ENCODE results near the gene ARID1B. TPM values are rescaled to one million over a fixed set of nuclear protein-coding genes. Genes with fewer than 3 reads are reported as not detected.
A peak's percentile ranks its signal among the peaks of the same experiment; 100 is the strongest.

The ARID1B gene
- total and polyA plus RNA-seq, 10 of the 15 experiments (the other 5 are each of a cell fraction or from before 2014, with no cell fraction given) = 24.7 to 133 (median 54.6) TPM

DNA sequence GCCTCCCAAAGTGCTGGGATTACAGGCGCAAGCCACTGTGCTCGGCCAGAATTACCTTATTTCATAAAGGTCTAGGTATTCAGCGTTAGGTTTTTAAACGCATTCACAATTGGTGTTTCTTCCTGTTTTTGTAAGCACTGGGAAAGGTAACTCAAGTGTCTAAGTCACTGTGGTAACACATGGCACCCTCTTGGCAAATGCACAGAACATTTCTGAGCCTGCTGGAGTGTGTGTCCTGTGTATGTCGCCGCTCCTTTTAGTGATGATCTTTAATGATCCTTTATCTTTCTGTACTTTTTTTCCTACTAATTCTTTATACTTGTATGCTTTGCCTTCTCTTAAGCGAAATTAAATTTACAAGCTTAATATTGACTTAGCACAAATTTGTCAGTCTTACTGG, 263.0 kb downstream of the ARID1B start (continued):
- TF ChIP-seq, protein P1, sequence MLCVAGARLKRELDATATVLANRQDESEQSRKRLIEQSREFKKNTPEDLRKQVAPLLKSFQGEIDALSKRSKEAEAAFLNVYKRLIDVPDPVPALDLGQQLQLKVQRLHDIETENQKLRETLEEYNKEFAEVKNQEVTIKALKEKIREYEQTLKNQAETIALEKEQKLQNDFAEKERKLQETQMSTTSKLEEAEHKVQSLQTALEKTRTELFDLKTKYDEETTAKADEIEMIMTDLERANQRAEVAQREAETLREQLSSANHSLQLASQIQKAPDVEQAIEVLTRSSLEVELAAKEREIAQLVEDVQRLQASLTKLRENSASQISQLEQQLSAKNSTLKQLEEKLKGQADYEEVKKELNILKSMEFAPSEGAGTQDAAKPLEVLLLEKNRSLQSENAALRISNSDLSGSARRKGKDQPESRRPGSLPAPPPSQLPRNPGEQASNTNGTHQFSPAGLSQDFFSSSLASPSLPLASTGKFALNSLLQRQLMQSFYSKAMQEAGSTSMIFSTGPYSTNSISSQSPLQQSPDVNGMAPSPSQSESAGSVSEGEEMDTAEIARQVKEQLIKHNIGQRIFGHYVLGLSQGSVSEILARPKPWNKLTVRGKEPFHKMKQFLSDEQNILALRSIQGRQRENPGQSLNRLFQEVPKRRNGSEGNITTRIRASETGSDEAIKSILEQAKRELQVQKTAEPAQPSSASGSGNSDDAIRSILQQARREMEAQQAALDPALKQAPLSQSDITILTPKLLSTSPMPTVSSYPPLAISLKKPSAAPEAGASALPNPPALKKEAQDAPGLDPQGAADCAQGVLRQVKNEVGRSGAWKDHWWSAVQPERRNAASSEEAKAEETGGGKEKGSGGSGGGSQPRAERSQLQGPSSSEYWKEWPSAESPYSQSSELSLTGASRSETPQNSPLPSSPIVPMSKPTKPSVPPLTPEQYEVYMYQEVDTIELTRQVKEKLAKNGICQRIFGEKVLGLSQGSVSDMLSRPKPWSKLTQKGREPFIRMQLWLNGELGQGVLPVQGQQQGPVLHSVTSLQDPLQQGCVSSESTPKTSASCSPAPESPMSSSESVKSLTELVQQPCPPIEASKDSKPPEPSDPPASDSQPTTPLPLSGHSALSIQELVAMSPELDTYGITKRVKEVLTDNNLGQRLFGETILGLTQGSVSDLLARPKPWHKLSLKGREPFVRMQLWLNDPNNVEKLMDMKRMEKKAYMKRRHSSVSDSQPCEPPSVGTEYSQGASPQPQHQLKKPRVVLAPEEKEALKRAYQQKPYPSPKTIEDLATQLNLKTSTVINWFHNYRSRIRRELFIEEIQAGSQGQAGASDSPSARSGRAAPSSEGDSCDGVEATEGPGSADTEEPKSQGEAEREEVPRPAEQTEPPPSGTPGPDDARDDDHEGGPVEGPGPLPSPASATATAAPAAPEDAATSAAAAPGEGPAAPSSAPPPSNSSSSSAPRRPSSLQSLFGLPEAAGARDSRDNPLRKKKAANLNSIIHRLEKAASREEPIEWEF (IDR thresholded peaks at IDR 0.05; ENCODE audit: insufficient replicate concordance, low read depth, low read length) = no peak
- no peak for TF ChIP-seq CHD1 (IDR thresholded peaks at IDR 0.05; ENCODE audit: low read depth, low read length)
- no peak for TF ChIP-seq GABPA (IDR thresholded peaks at IDR 0.05; ENCODE audit: low read depth)

DNA sequence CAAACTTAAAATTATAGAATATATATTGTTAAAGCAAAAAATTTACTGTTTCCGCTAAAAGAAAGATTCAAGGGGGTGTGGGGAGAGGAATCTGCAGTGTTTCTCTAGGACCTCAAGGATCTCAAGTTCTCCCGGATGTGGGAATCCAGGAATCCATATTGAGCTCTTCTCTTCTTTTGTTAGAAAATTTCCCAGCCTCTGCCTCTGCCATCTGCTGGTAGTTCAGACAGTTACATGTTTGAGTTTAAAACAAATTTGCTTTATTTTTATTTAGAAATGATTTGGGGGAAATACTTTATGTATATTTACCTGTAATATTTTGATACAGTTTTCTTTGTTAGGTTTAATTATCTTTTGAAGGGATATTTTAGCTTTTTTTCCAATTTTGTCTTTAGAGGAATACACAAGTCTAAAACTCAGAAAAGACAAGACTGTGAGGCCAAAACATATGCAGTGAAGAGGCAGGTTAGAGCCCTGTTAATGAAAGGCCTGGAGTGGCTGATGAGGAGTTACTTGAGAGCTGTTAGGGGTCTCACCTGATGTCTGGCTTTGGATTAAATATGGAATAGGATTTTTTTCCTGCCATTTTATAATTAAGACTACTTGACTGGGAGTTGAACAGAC, 268.8 kb downstream of the ARID1B start:
- no peak for FAIRE-seq
- Histone ChIP-seq H2AFZ (ENCODE audit: control insufficient read depth, low read depth, low read length) (no peak overlapping the region), H3K9me3 (replicated peaks; ENCODE audit: control insufficient read depth, insufficient read depth, low read length) (no peaks in the 10 kb centered on the region), H3K9ac (ENCODE audit: control insufficient read depth, insufficient read depth, low read length) (no peak overlapping the region), H3K36me3 (ENCODE audit: control insufficient read depth in 2 of 2, insufficient read depth in 2 of 2, low read length in 1 of 2) (peaks cover 0 to 3% of the 10 kb centered on the region in 2 experiments; a peak in 2 of 4 replicates), H3K79me2 (ENCODE audit: control insufficient read depth, insufficient read depth, low read length) (peaks cover 18% of the 10 kb centered on the region), H4K20me1 (ENCODE audit: control insufficient read depth, insufficient read depth) (no peaks in the 10 kb centered on the region), H3K27ac (ENCODE audit: control insufficient read depth, insufficient read depth) (no peak overlapping the region), H3K4me1 (ENCODE audit: control insufficient read depth, insufficient read depth, low read length) (peaks cover 10% of the 10 kb centered on the region), H3K4me3 (no peak overlapping the region), H3K4me2 (ENCODE audit: control insufficient read depth, insufficient read depth) (no peak overlapping the region), H3K27me3 (replicated peaks in 1 of 2; ENCODE audit: control insufficient read depth in 2 of 2, insufficient read depth in 2 of 2, low read length in 1 of 2) (no peaks in the 10 kb centered on the region)
- no TSS peak for BruUV-seq (replicated peaks)
- RAD21 ChIA-PET (ENCODE audit: unreplicated experiment) = interaction anchor here (0.8 to 1.8 kb wide), 10 partner anchors 8 to 261 kb away, joined by 3 to 7 read pairs (median 4); no protein-coding TSS in a partner anchor
- in situ Hi-C loops (cut with MboI) (no loop called here), intact Hi-C loops (cut with micrococcal nuclease; ENCODE audit: unreplicated experiment) (no loop called here)
- whole genome bisulfite sequencing (ENCODE audit: insufficient coverage, insufficient replicate concordance, low lambda C conversion rate, missing lambda C conversion rate) = 83% methylated on average over 2 of the region's 2 CpGs
- DNase-seq (ENCODE audit: low read depth, low spot score) = no peak
- CTCF ChIA-PET = interaction anchor here (0.6 to 5.9 kb wide), 29 partner anchors 9 to 1627 kb away, joined by 3 to 28 read pairs (median 3); no protein-coding TSS in a partner anchor
- TF ChIP-seq RAD21 (IDR thresholded peaks at IDR 0.05; ENCODE audit: insufficient read depth, low read depth, low read length) = peak; percentile 51
- TF ChIP-seq BMI1 (IDR thresholded peaks at IDR 0.05; ENCODE audit: borderline replicate concordance) = no peak
- no peak for TF ChIP-seq CBX5 (IDR thresholded peaks at IDR 0.05; ENCODE audit: low read depth)
- TF ChIP-seq ETV6 (conservative IDR thresholded peaks at IDR 0.05 in 1 of 2, IDR thresholded peaks at IDR 0.05 in 1 of 2; ENCODE audit: borderline replicate concordance in 1 of 2, low read depth in 1 of 2) = no peak
- TF ChIP-seq, protein P2, sequence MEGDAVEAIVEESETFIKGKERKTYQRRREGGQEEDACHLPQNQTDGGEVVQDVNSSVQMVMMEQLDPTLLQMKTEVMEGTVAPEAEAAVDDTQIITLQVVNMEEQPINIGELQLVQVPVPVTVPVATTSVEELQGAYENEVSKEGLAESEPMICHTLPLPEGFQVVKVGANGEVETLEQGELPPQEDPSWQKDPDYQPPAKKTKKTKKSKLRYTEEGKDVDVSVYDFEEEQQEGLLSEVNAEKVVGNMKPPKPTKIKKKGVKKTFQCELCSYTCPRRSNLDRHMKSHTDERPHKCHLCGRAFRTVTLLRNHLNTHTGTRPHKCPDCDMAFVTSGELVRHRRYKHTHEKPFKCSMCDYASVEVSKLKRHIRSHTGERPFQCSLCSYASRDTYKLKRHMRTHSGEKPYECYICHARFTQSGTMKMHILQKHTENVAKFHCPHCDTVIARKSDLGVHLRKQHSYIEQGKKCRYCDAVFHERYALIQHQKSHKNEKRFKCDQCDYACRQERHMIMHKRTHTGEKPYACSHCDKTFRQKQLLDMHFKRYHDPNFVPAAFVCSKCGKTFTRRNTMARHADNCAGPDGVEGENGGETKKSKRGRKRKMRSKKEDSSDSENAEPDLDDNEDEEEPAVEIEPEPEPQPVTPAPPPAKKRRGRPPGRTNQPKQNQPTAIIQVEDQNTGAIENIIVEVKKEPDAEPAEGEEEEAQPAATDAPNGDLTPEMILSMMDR (IDR thresholded peaks at IDR 0.05 in 2 of 3, conservative IDR thresholded peaks at IDR 0.05 in 1 of 3; ENCODE audit: control insufficient read depth in 2 of 3, extremely low read depth in 1 of 3, insufficient read depth in 1 of 3, low read depth in 3 of 3, low read length in 3 of 3) = peak; percentile 36 to 49 (median 42)
- peak; percentile 57; the same call in 1 of the 2 replicates for TF ChIP-seq SMC3 (IDR thresholded peaks at IDR 0.05; ENCODE audit: borderline replicate concordance, low read length)
- TF ChIP-seq MTA3 (IDR thresholded peaks at IDR 0.05; ENCODE audit: borderline replicate concordance, low read length) = no peak
- TF ChIP-seq, protein P3, sequence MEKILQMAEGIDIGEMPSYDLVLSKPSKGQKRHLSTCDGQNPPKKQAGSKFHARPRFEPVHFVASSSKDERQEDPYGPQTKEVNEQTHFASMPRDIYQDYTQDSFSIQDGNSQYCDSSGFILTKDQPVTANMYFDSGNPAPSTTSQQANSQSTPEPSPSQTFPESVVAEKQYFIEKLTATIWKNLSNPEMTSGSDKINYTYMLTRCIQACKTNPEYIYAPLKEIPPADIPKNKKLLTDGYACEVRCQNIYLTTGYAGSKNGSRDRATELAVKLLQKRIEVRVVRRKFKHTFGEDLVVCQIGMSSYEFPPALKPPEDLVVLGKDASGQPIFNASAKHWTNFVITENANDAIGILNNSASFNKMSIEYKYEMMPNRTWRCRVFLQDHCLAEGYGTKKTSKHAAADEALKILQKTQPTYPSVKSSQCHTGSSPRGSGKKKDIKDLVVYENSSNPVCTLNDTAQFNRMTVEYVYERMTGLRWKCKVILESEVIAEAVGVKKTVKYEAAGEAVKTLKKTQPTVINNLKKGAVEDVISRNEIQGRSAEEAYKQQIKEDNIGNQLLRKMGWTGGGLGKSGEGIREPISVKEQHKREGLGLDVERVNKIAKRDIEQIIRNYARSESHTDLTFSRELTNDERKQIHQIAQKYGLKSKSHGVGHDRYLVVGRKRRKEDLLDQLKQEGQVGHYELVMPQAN (conservative IDR thresholded peaks at IDR 0.05) = no peak
- SMC1A ChIA-PET (ENCODE audit: uncharacterized antibody, unreplicated experiment) = interaction anchor here (0.8 to 3.7 kb wide), 14 partner anchors 9 to 481 kb away, joined by 3 to 18 read pairs (median 6); no protein-coding TSS in a partner anchor
- POLR2A ChIA-PET = no interaction called here
- ATAC-seq = peak; percentile 41; the same call in 2 of the 3 replicates

All from GM12878 (cell line).